ENCODE data around the gene SPRR2B. TPM values are rescaled to one million over a fixed set of nuclear protein-coding genes. Genes with fewer than 3 reads are reported as not detected.

SPRR2B gene
- total and polyA plus RNA-seq, 2 experiments from 2014 or later, result not detected

DNA sequence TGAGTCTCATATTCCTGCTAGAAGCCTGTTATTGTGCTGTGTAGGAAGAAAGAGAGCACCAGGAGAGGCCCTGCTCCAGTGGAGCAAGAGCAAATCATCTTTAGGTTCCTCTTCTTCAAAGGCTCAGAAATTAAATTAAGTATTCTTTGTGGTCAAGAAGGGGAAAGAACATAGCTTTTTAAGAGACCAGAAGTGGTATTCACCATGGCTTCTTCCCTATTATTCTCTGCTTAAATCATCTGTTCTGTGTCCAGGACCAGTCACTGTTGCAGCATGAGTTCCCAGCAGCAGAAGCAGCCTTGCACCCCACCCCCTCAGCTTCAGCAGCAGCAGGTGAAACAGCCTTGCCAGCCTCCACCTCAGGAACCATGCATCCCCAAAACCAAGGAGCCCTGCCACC, 39.3 kb downstream of the SPRR2B start:
- no peaks in the 10 kb centered on the region for H3K9me3 ChIP-seq (ENCODE audit: low read depth)
- no peaks in the 10 kb centered on the region for H3K79me2 ChIP-seq
- no peak for DNase-seq (ENCODE audit: low spot score)
- H3K4me3 ChIP-seq, result no peak overlapping the region
- H2AFZ ChIP-seq, result no peak overlapping the region
- H4K20me1 ChIP-seq (ENCODE audit: insufficient read depth, poor library complexity, severe bottlenecking), result no peaks in the 10 kb centered on the region
- H3K9me2 ChIP-seq (replicated peaks; ENCODE audit: insufficient read depth), result no peaks in the 10 kb centered on the region
- TF ChIP-seq, protein P1, sequence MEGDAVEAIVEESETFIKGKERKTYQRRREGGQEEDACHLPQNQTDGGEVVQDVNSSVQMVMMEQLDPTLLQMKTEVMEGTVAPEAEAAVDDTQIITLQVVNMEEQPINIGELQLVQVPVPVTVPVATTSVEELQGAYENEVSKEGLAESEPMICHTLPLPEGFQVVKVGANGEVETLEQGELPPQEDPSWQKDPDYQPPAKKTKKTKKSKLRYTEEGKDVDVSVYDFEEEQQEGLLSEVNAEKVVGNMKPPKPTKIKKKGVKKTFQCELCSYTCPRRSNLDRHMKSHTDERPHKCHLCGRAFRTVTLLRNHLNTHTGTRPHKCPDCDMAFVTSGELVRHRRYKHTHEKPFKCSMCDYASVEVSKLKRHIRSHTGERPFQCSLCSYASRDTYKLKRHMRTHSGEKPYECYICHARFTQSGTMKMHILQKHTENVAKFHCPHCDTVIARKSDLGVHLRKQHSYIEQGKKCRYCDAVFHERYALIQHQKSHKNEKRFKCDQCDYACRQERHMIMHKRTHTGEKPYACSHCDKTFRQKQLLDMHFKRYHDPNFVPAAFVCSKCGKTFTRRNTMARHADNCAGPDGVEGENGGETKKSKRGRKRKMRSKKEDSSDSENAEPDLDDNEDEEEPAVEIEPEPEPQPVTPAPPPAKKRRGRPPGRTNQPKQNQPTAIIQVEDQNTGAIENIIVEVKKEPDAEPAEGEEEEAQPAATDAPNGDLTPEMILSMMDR (IDR thresholded peaks at IDR 0.05; ENCODE audit: poor library complexity), result no peak
- H3K27me3 ChIP-seq, result no peaks in the 10 kb centered on the region
- H3K4me1 ChIP-seq (ENCODE audit: insufficient read depth), result no peaks in the 10 kb centered on the region
- no peaks in the 10 kb centered on the region for H3K36me3 ChIP-seq (replicated peaks; ENCODE audit: insufficient read depth, low read depth)
- H3K4me2 ChIP-seq, result no peak overlapping the region
- H3K27ac ChIP-seq, result no peak overlapping the region

DNA sequence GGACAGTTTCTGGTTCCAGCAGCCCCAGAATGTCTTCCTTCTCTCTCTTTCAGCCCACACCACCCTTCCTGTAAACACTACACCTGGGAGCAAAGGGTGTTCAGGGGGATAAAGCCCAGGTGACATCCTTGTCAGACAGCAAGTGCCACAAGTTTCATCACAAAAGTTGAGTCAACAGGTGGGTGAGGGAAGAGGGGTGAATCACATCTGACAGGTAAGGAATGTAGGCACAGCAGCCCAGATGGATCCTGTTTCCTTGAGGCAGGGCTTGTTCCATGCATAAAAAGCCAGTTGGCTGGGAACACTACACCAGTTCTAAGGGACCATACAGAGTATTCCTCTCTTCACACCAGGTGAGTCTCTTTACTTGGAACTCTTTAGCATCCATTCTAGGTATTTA, 40.5 kb downstream of the SPRR2B start, which contains the start of gene SPRR1B:
Gene SPRR1B (plus strand): TSS at position 309 of the 400 bp plus-strand sequence. CDS start 1,143 bp downstream, outside the sequence.
- H3K27me3 ChIP-seq, result no peaks in the 10 kb centered on the region
- H3K9me2 ChIP-seq (replicated peaks; ENCODE audit: insufficient read depth), result no peaks in the 10 kb centered on the region
- H3K27ac ChIP-seq, result no peak within 1 kb of the TSS
- DNase-seq (ENCODE audit: low spot score), result no peak
- no peaks in the 10 kb centered on the region for H3K36me3 ChIP-seq (replicated peaks; ENCODE audit: insufficient read depth, low read depth)
- H3K4me3 ChIP-seq, result no peak within 1 kb of the TSS
- H4K20me1 ChIP-seq (ENCODE audit: insufficient read depth, poor library complexity, severe bottlenecking), result no peaks in the 10 kb centered on the region
- H3K79me2 ChIP-seq, result no peaks in the 10 kb centered on the region
- TF ChIP-seq EZH2 (IDR thresholded peaks at IDR 0.05; ENCODE audit: borderline replicate concordance) (no peak), EZH2phosphoT487 (IDR thresholded peaks at IDR 0.05; ENCODE audit: low read depth, severe bottlenecking, unreplicated experiment) (no peak)
- TF ChIP-seq, protein P1 (IDR thresholded peaks at IDR 0.05; ENCODE audit: poor library complexity), result no peak
- H3K9me3 ChIP-seq (ENCODE audit: low read depth), result no peaks in the 10 kb centered on the region
- no peak within 1 kb of the TSS for H2AFZ ChIP-seq
- no peak within 1 kb of the TSS for H3K4me2 ChIP-seq
- H3K4me1 ChIP-seq (ENCODE audit: insufficient read depth), result no peaks in the 10 kb centered on the region

DNA sequence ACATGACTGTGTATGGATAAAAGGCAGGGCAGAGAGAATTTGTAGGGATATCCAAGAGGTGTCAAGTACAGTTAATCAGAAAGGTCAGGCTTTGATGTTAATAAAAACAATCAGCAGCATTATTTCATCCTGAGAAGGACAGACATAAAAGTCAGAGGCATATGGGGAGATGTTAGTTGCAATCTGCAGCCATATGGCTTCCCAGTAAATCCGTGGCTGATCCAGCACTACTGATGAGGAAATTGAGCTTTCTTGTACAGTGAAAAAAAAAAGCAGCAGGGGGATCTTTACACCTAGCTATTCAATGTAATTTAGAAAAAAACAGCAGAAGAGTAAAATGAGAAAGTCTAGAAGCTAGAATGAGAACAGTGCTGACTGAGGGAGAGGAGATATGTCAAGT, 42.6 kb downstream of the SPRR2B start:
- no peak overlapping the region for H3K4me3 ChIP-seq
- H3K36me3 ChIP-seq (replicated peaks; ENCODE audit: insufficient read depth, low read depth), result no peaks in the 10 kb centered on the region
- no peaks in the 10 kb centered on the region for H4K20me1 ChIP-seq (ENCODE audit: insufficient read depth, poor library complexity, severe bottlenecking)
- H3K9me3 ChIP-seq (ENCODE audit: low read depth), result no peaks in the 10 kb centered on the region
- H2AFZ ChIP-seq, result no peak overlapping the region
- no peaks in the 10 kb centered on the region for H3K79me2 ChIP-seq
- no peaks in the 10 kb centered on the region for H3K4me1 ChIP-seq (ENCODE audit: insufficient read depth)
- H3K9me2 ChIP-seq (replicated peaks; ENCODE audit: insufficient read depth), result no peaks in the 10 kb centered on the region
- DNase-seq (ENCODE audit: low spot score), result no peak
- TF ChIP-seq EZH2 (IDR thresholded peaks at IDR 0.05; ENCODE audit: borderline replicate concordance) (no peak), EZH2phosphoT487 (IDR thresholded peaks at IDR 0.05; ENCODE audit: low read depth, severe bottlenecking, unreplicated experiment) (no peak)
- TF ChIP-seq, protein P1 (IDR thresholded peaks at IDR 0.05; ENCODE audit: poor library complexity), result no peak
- H3K27ac ChIP-seq, result no peak overlapping the region
- H3K27me3 ChIP-seq, result no peaks in the 10 kb centered on the region
- H3K4me2 ChIP-seq, result no peak overlapping the region
- WGBS (ENCODE audit: low lambda C conversion rate, missing lambda C conversion rate), result 25% methylated on average over 1 of the region's 1 CpG

DNA sequence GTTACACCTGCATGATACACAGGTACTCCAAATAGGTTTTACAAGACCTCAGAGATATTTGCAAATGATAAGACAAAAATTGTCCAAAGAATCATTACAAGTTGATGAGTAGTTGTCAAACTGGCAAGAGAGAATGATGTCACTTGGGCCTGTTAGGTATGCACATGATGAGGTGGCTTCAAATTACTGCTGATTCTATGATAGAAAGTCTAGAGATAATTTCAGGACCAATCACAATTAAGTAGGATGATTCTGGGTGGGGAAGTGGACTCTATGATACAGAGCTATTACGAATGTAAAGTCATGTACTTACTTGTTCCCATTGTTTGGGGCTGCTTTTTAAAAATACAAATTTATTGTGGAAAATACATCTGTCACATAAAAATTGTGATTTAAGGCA, 45.6 kb downstream of the SPRR2B start:
- Histone ChIP-seq H3K4me1 (ENCODE audit: insufficient read depth) (no peaks in the 10 kb centered on the region), H3K4me3 (no peak overlapping the region), H3K36me3 (replicated peaks; ENCODE audit: insufficient read depth, low read depth) (no peaks in the 10 kb centered on the region), H3K27ac (no peak overlapping the region), H3K27me3 (no peaks in the 10 kb centered on the region), H4K20me1 (ENCODE audit: insufficient read depth, poor library complexity, severe bottlenecking) (no peaks in the 10 kb centered on the region), H3K9me2 (replicated peaks; ENCODE audit: insufficient read depth) (no peaks in the 10 kb centered on the region), H3K9me3 (ENCODE audit: low read depth) (no peaks in the 10 kb centered on the region), H3K4me2 (no peak overlapping the region), H3K79me2 (no peaks in the 10 kb centered on the region), H2AFZ (no peak overlapping the region)
- no peak for DNase-seq (ENCODE audit: low spot score)
- 56% methylated on average over 1 of the region's 1 CpG for WGBS (ENCODE audit: low lambda C conversion rate, missing lambda C conversion rate)
- TF ChIP-seq EZH2phosphoT487 (IDR thresholded peaks at IDR 0.05; ENCODE audit: low read depth, severe bottlenecking, unreplicated experiment) (no peak), EZH2 (IDR thresholded peaks at IDR 0.05; ENCODE audit: borderline replicate concordance) (no peak)
- TF ChIP-seq, protein P1 (IDR thresholded peaks at IDR 0.05; ENCODE audit: poor library complexity), result no peak

All from hepatocyte (in vitro differentiated cells).